Upper lobe of left lung (tissue), 4 donors: ENCODE data around the gene IKZF3.

Experiments used
- POLR2A ChIP-seq, 4 donors: fragments of 450-650 bp; IDR thresholded peaks; one replicate each; pipeline ENCODE4 v1.5.1; 2016 to 2017; ENCODE audit warnings: antibody characterized with exemption in 4 of 4, mild to moderate bottlenecking in 2 of 4
- POLR2AphosphoS5 ChIP-seq, 2 donors: sonication (generic); formaldehyde crosslinking; IDR thresholded peaks; one replicate each; pipeline ENCODE4 v1.5.1; 2017; ENCODE audit warnings: antibody characterized with exemption in 2 of 2
- TF ChIP-seq, protein P1 (sequence below), 6 experiments: fragments of 450-650 bp in 4 of 6; fragments of 200-600 bp in 2 of 6; sonication (generic) in 2 of 6; IDR thresholded peaks; one replicate each; pipeline ENCODE4 v1.5.1; 2016 to 2019; ENCODE audit warnings: antibody characterized with exemption in 6 of 6

DNA sequence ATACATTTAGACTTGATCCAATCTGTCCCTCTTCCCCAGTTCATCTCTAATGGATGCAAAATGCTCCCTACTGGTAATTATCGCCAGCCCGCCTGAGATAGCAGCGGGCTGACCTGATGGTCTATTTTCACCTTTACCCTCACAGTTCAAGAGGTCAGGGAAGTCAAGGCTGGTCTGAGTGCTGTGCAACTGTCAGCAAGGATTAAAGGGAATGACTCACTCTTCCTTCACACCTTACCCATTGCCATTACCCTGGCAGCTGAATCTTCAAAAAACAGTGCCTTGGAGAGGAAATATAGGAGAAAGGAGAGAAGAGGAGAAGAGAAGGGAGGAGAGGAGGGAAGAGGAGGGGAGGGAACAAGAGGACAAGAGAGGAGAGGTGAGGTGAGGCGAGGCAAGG is 90.1 kb downstream of the IKZF3 start:
- TF ChIP-seq, protein P1, sequence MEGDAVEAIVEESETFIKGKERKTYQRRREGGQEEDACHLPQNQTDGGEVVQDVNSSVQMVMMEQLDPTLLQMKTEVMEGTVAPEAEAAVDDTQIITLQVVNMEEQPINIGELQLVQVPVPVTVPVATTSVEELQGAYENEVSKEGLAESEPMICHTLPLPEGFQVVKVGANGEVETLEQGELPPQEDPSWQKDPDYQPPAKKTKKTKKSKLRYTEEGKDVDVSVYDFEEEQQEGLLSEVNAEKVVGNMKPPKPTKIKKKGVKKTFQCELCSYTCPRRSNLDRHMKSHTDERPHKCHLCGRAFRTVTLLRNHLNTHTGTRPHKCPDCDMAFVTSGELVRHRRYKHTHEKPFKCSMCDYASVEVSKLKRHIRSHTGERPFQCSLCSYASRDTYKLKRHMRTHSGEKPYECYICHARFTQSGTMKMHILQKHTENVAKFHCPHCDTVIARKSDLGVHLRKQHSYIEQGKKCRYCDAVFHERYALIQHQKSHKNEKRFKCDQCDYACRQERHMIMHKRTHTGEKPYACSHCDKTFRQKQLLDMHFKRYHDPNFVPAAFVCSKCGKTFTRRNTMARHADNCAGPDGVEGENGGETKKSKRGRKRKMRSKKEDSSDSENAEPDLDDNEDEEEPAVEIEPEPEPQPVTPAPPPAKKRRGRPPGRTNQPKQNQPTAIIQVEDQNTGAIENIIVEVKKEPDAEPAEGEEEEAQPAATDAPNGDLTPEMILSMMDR (IDR thresholded peaks at IDR 0.05): no peak
- no peak for TF ChIP-seq POLR2A (IDR thresholded peaks at IDR 0.05)
- TF ChIP-seq POLR2AphosphoS5 (IDR thresholded peaks at IDR 0.05): no peak
